ENCODE data around the gene PADI3. TPM values are rescaled to one million over a fixed set of nuclear protein-coding genes. Genes with fewer than 3 reads are reported as not detected.
A peak's percentile ranks its signal among the peaks of the same experiment; 100 is the strongest.

Gene PADI3
- total and polyA plus RNA-seq, 4 donors = 0.13 TPM; not detected in 3

GRCh38 chr1:17205652-17206051 lies 43.2 kb upstream of the PADI3 start:
- no peak for ATAC-seq (ENCODE audit: insufficient read depth, low FRiP score)
- Histone ChIP-seq H3K9me3 (ENCODE audit: control insufficient read depth in 4 of 4, insufficient read depth in 3 of 4, low read length in 3 of 4) (no peaks in the 10 kb centered on the region), H3K4me1 (ENCODE audit: control insufficient read depth in 5 of 5, insufficient read depth in 5 of 5, low read length in 5 of 5) (no peaks in the 10 kb centered on the region), H3K27me3 (ENCODE audit: control insufficient read depth in 3 of 3, insufficient read depth in 3 of 3, low read length in 2 of 3) (no peaks in the 10 kb centered on the region), H3K36me3 (ENCODE audit: control insufficient read depth in 4 of 4, insufficient read depth in 4 of 4, low read length in 4 of 4) (no peaks in the 10 kb centered on the region), H3K9ac (ENCODE audit: insufficient read depth in 1 of 2, low read length in 2 of 2) (no peak overlapping the region), H3K4me3 (no peak overlapping the region), H3K27ac (ENCODE audit: low read depth in 1 of 2, low read length in 1 of 2) (no peak overlapping the region)
- DNase-seq = no peak
- no peak for TF ChIP-seq CTCF (IDR thresholded peaks at IDR 0.05; ENCODE audit: control extremely low read depth, extremely low read depth)
- WGBS, 2 donors = 88 to 95% methylated on average over 7 of the region's 7 CpGs

- Histone ChIP-seq H3K9me3 (ENCODE audit: control insufficient read depth in 4 of 4, insufficient read depth in 3 of 4, low read length in 3 of 4) (no peaks in the 10 kb centered on the region), H3K4me1 (ENCODE audit: control insufficient read depth in 5 of 5, insufficient read depth in 5 of 5, low read length in 5 of 5) (no peaks in the 10 kb centered on the region), H3K36me3 (ENCODE audit: control insufficient read depth in 4 of 4, insufficient read depth in 4 of 4, low read length in 4 of 4) (no peaks in the 10 kb centered on the region), H3K4me3 (no peak overlapping the region), H3K9ac (ENCODE audit: insufficient read depth in 1 of 2, low read length in 2 of 2) (no peak overlapping the region), H3K27me3 (ENCODE audit: control insufficient read depth in 3 of 3, insufficient read depth in 3 of 3, low read length in 2 of 3) (no peaks in the 10 kb centered on the region), H3K27ac (ENCODE audit: low read depth in 1 of 2, low read length in 1 of 2) (no peak overlapping the region)
- ATAC-seq (ENCODE audit: insufficient read depth, low FRiP score) (no peak), DNase-seq (no peak)
- TF ChIP-seq CTCF (IDR thresholded peaks at IDR 0.05; ENCODE audit: control extremely low read depth, extremely low read depth) = no peak
- WGBS, 2 donors = 70 to 75% methylated on average over 4 of the region's 4 CpGs
Measured at GRCh38 chr1:17206196-17206595, 42.7 kb upstream of the PADI3 start.

- TF ChIP-seq CTCF (IDR thresholded peaks at IDR 0.05; ENCODE audit: control extremely low read depth, extremely low read depth) = no peak
- Histone ChIP-seq H3K27me3 (ENCODE audit: control insufficient read depth in 3 of 3, insufficient read depth in 3 of 3, low read length in 2 of 3) (no peaks in the 10 kb centered on the region), H3K4me1 (ENCODE audit: control insufficient read depth in 5 of 5, insufficient read depth in 5 of 5, low read length in 5 of 5) (peaks cover 0 to 3% (median 0%) of the 10 kb centered on the region in 5 donors), H3K4me3 (no peak overlapping the region), H3K36me3 (ENCODE audit: control insufficient read depth in 4 of 4, insufficient read depth in 4 of 4, low read length in 4 of 4) (no peaks in the 10 kb centered on the region), H3K9ac (ENCODE audit: insufficient read depth in 1 of 2, low read length in 2 of 2) (no peak overlapping the region), H3K27ac (ENCODE audit: low read depth in 1 of 2, low read length in 1 of 2) (no peak overlapping the region), H3K9me3 (ENCODE audit: control insufficient read depth in 4 of 4, insufficient read depth in 3 of 4, low read length in 3 of 4) (no peaks in the 10 kb centered on the region)
- ATAC-seq (ENCODE audit: insufficient read depth, low FRiP score) (peak; percentile 58), DNase-seq (peak; percentile 27 to 54 (median 38))
- WGBS, 2 donors = 21 to 34% methylated on average over 4 of the region's 4 CpGs
Measured at GRCh38 chr1:17207046-17207445, 41.9 kb upstream of the PADI3 start.

- no peaks in the 10 kb centered on the region for H3K36me3 ChIP-seq (ENCODE audit: control insufficient read depth in 4 of 4, insufficient read depth in 4 of 4, low read length in 4 of 4)
- no peak for DNase-seq
- WGBS, 2 donors = 42 to 55% methylated on average over 5 of the region's 5 CpGs
- TF ChIP-seq CTCF (IDR thresholded peaks at IDR 0.05; ENCODE audit: control extremely low read depth, extremely low read depth) = no peak
- no peak overlapping the region for H3K4me3 ChIP-seq
- no peaks in the 10 kb centered on the region for H3K9me3 ChIP-seq (ENCODE audit: control insufficient read depth in 4 of 4, insufficient read depth in 3 of 4, low read length in 3 of 4)
- H3K9ac ChIP-seq (ENCODE audit: insufficient read depth in 1 of 2, low read length in 2 of 2) = no peak overlapping the region
- no peak overlapping the region for H3K27ac ChIP-seq (ENCODE audit: low read depth in 1 of 2, low read length in 1 of 2)
- no peak for ATAC-seq (ENCODE audit: insufficient read depth, low FRiP score)
- H3K4me1 ChIP-seq (ENCODE audit: control insufficient read depth in 5 of 5, insufficient read depth in 5 of 5, low read length in 5 of 5) = peaks cover 0 to 8% (median 1%) of the 10 kb centered on the region in 5 donors
- H3K27me3 ChIP-seq (ENCODE audit: control insufficient read depth in 3 of 3, insufficient read depth in 3 of 3, low read length in 2 of 3) = no peaks in the 10 kb centered on the region
Measured at GRCh38 chr1:17207540-17207939, 41.4 kb upstream of the PADI3 start.

Measured in lung (tissue), 12 donors.